ENCODE measurements around the gene DNAJC24. TPM values are rescaled to one million over a fixed set of nuclear protein-coding genes. Genes with fewer than 3 reads are reported as not detected.

The DNAJC24 gene
- total and polyA plus RNA-seq, 2 of the 4 experiments (the other 2 are of a cell fraction) = 8.2 to 8.9 TPM

GRCh38 chr11:31397239-31397834 is 27.7 kb downstream of the DNAJC24 start:
- TF ChIP-seq MAZ (IDR thresholded peaks at IDR 0.05; ENCODE audit: borderline replicate concordance, low read depth, low read length) (no peak), MAFK (IDR thresholded peaks at IDR 0.05; ENCODE audit: low read depth, low read length) (no peak), NFE2L2 (IDR thresholded peaks at IDR 0.05; ENCODE audit: low read depth, low read length) (no peak), RAD21 (IDR thresholded peaks at IDR 0.05; ENCODE audit: low read length) (peak; percentile 77), POLR2A (IDR thresholded peaks at IDR 0.05; ENCODE audit: low read depth, low read length) (no peak), RFX5 (IDR thresholded peaks at IDR 0.05; ENCODE audit: low read depth, low read length) (no peak), BHLHE40 (IDR thresholded peaks at IDR 0.05; ENCODE audit: low read depth, low read length) (no peak), RCOR1 (IDR thresholded peaks at IDR 0.05; ENCODE audit: insufficient replicate concordance, low read length) (no peak), MXI1 (IDR thresholded peaks at IDR 0.05; ENCODE audit: borderline replicate concordance, low read depth, low read length) (no peak), CEBPB (IDR thresholded peaks at IDR 0.05; ENCODE audit: low read depth, low read length) (no peak), SMC3 (IDR thresholded peaks at IDR 0.05; ENCODE audit: low read depth, low read length) (peak; percentile 70; the same call in 1 of the 2 replicates), FOS (IDR thresholded peaks at IDR 0.05; ENCODE audit: low read depth, low read length) (no peak), CHD1 (IDR thresholded peaks at IDR 0.05; ENCODE audit: low read depth, low read length) (no peak), ELK1 (IDR thresholded peaks at IDR 0.05; ENCODE audit: borderline replicate concordance, low read depth, low read length) (no peak)
- TF ChIP-seq, protein P1, sequence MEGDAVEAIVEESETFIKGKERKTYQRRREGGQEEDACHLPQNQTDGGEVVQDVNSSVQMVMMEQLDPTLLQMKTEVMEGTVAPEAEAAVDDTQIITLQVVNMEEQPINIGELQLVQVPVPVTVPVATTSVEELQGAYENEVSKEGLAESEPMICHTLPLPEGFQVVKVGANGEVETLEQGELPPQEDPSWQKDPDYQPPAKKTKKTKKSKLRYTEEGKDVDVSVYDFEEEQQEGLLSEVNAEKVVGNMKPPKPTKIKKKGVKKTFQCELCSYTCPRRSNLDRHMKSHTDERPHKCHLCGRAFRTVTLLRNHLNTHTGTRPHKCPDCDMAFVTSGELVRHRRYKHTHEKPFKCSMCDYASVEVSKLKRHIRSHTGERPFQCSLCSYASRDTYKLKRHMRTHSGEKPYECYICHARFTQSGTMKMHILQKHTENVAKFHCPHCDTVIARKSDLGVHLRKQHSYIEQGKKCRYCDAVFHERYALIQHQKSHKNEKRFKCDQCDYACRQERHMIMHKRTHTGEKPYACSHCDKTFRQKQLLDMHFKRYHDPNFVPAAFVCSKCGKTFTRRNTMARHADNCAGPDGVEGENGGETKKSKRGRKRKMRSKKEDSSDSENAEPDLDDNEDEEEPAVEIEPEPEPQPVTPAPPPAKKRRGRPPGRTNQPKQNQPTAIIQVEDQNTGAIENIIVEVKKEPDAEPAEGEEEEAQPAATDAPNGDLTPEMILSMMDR (conservative IDR thresholded peaks at IDR 0.05; ENCODE audit: low read depth, low read length) = peak; percentile 74
- TF ChIP-seq, protein P2, sequence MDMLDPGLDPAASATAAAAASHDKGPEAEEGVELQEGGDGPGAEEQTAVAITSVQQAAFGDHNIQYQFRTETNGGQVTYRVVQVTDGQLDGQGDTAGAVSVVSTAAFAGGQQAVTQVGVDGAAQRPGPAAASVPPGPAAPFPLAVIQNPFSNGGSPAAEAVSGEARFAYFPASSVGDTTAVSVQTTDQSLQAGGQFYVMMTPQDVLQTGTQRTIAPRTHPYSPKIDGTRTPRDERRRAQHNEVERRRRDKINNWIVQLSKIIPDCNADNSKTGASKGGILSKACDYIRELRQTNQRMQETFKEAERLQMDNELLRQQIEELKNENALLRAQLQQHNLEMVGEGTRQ (IDR thresholded peaks at IDR 0.05; ENCODE audit: low read depth, low read length) = no peak
- no TSS peak for BruUV-seq (replicated peaks)
- dilution Hi-C loops (cut with HindIII; ENCODE audit: low sequenced_read_pairs, unreplicated experiment) = no loop called here

More at GRCh38 chr11:31397239-31397834, 27.7 kb downstream of the DNAJC24 start:
- H3K79me1 ChIP-seq (ENCODE audit: low read depth in 1 of 2, low read length in 2 of 2) = no peaks in the 10 kb centered on the region; a peak in 2 of 4 replicates
- H3K4me3 ChIP-seq (ENCODE audit: insufficient read depth, low read depth, low read length) = no peak overlapping the region
- no peaks in the 10 kb centered on the region for H3K9me1 ChIP-seq (ENCODE audit: insufficient read depth, low read length)
- peak; percentile 22 for DNase-seq
- no peak overlapping the region for H2BK20ac ChIP-seq (ENCODE audit: low read depth, low read length)
- intact Hi-C loops (cut with micrococcal nuclease) = loop anchor here (1.0 to 5.0 kb wide), 4 partner anchors 474 to 780 kb away; no protein-coding TSS in a partner anchor
- H4K8ac ChIP-seq (ENCODE audit: low read depth in 2 of 2, low read length in 2 of 2) = no peak overlapping the region
- H2BK15ac ChIP-seq (ENCODE audit: low read depth, low read length) = no peak overlapping the region
- WGBS, 2 experiments (ENCODE audit: extremely low coverage in 2 of 2, insufficient read length in 1 of 2) = no CpG with 5 or more reads among the region's 5 CpGs
- in situ Hi-C loops (cut with MboI; ENCODE audit: low sequenced_read_pairs) = loop anchor here (10.0 kb wide), 1 partner anchor 477 kb away; no protein-coding TSS in a partner anchor
- no peak overlapping the region for H2AFZ ChIP-seq (replicated peaks; ENCODE audit: low read length, poor library complexity)
- no peak overlapping the region for H4K91ac ChIP-seq (ENCODE audit: insufficient read depth, low read depth, low read length)
- H3K27me3 ChIP-seq (ENCODE audit: control insufficient read depth, insufficient read depth, low read length) = no peaks in the 10 kb centered on the region
- H3K9ac ChIP-seq (ENCODE audit: low read depth, low read length) = no peak overlapping the region
- no peak overlapping the region for H3K56ac ChIP-seq (ENCODE audit: extremely low read depth, insufficient read depth, low read length)
- no peak overlapping the region for H2AK9ac ChIP-seq (replicated peaks; ENCODE audit: low read depth, low read length, poor library complexity)
- H3K4me1 ChIP-seq (ENCODE audit: control insufficient read depth, insufficient read depth, low read length) = no peaks in the 10 kb centered on the region
- H3K14ac ChIP-seq (replicated peaks; ENCODE audit: low read depth, low read length) = no peak overlapping the region
- H3K18ac ChIP-seq (ENCODE audit: low read depth, low read length) = no peak overlapping the region
- no peak overlapping the region for H3K27ac ChIP-seq (ENCODE audit: insufficient read depth, low read length)
- peak; percentile 54; the same call in 1 of the 2 replicates for ATAC-seq (ENCODE audit: low read depth)
- ChIA-PET POLR2A (ENCODE audit: unreplicated experiment) (no interaction called here), CTCF (interaction anchor here (0.5 to 1.2 kb wide), 6 partner anchors 18 to 600 kb away, joined by 3 to 4 read pairs (median 3); no protein-coding TSS in a partner anchor)
- no peak overlapping the region for H3K4me2 ChIP-seq (ENCODE audit: low read depth, low read length)
- H3K9me3 ChIP-seq (ENCODE audit: control insufficient read depth, insufficient read depth, low read length) = no peaks in the 10 kb centered on the region
- no peak overlapping the region for H3K4ac ChIP-seq (ENCODE audit: low read depth, low read length)
- no peak overlapping the region for H3K23ac ChIP-seq (ENCODE audit: low read depth, low read length)
- no peaks in the 10 kb centered on the region for H4K20me1 ChIP-seq (ENCODE audit: insufficient read depth, low read length)
- H2AK5ac ChIP-seq (ENCODE audit: low read depth, low read length) = no peak overlapping the region
- H2BK120ac ChIP-seq (ENCODE audit: low read depth, low read length) = no peak overlapping the region
- no peak overlapping the region for H4K5ac ChIP-seq (ENCODE audit: low read depth, low read length)
- H2BK5ac ChIP-seq (ENCODE audit: low read depth, low read length, poor library complexity, severe bottlenecking) = no peak overlapping the region
- no peaks in the 10 kb centered on the region for H3K36me3 ChIP-seq (ENCODE audit: control insufficient read depth, insufficient read depth, low read length)

Data from IMR-90 (cell line).